ENCODE measurements around the gene ST8SIA1.

The ST8SIA1 gene

DNA sequence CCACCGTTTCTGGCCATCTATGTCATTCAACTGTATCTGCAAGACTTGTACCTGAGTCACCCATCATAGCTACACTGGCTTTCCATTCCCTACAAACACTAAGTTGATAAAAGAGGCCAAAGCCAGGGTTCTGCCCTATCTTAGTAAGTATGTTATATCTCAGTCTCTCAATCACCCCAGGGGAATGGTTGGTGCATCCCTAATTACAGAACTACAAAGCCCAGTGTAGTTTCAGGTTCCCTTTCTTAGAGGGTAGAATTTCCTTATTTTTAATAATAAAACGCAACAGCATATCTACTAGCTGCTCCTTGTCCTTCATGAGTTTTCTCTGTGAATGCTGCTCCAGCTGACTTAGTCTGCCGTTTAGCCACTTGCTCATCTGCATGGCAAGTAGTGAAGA is 57.6 kb downstream of the ST8SIA1 start:
- DNase-seq, result no peak

DNA sequence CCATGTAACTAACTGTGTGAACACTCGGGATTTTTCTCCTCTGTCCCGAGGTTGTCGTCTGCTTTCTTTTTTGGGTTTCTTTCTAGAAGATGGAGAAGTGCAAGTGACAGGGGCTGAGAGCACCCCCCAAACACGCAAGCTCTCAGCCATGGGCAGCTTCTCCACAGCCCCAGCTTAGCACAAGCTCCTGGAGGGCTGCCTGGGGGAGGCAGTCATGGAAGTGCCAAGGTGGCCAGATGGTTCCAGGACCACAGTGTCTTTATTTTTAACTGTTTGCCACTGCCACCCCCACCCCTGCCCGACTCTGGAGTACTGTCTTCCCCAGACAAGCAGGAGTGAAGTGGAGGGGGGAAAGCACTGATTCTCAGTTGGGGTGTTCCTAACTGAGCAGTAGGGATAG is 58.2 kb downstream of the ST8SIA1 start:
- no peak for DNase-seq

DNA sequence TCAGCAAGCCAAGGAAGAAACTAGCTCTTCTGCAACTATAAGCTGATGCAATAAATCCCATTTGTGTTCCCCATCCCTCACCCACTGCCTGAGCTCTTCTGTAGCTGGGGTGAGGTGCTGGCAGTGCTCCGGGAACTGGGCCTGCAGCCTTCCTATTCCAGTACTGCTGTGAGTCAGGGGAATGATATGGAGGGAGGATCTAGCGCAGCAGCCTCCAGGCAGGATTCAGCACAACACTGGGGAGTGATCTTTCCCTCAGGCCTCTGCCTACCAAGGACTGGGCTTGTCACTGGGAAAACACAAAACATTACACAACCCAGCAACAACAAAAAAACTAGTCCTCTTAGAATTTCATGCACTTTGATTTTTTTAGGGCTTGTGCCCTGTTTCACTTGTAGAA is 58.7 kb downstream of the ST8SIA1 start:
- DNase-seq, result no peak

DNA sequence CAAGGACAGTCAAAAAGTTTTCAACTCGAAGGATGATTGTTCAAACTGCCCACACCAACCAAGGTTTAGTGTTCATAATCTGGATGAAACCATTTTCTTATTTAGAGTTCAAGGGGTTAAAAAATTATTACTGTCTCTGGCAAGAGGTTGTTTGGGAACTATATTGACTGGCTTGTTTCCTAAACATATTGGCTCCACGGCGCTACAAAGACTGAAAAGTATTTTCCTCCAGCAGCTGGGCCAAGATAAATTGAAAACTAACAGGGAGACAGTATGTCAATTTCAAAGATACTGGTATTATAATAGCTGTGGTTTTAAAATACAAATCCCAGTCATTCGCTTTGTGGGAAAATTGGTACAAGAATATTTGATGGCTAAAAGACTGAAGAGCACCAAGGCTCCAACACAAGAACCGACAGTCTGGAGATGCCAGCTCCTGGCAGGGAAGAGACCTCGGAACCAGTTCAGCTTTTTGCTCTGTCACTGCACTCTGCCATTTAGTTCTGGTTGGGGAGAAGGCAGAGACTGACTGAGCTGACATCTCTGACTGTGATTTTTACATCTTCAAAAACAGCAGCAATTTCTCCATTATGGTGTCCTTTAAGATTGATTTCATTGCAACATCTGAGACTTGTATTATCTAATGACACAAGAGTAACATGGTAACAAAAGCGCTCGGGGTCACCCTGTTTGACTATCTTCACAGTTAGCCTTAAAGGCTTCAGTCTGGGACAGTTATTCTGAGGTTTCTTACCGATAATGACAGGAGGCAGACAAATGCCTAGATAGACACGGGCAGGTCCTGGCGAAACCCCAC is 62.0 kb downstream of the ST8SIA1 start:
- DNase-seq, result no peak

DNA sequence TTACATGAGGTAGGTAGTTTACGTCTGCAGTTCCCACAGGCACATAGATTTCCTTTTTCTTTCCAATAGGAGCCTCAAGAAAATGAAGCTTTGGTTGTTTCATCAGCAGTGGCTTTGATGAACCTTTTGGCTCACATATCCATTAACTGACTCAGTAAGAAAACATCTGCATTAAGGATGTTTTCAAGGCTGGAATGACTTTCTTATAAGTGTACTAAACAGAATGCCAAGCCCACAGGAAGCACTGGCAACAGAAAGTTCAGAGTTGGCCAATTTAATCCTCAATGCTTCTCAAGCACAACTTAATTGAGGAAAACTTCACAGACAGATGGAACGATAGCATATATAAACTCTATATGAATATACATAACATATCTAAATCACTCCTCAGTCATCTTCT is 63.5 kb downstream of the ST8SIA1 start:
- DNase-seq, result no peak

DNA sequence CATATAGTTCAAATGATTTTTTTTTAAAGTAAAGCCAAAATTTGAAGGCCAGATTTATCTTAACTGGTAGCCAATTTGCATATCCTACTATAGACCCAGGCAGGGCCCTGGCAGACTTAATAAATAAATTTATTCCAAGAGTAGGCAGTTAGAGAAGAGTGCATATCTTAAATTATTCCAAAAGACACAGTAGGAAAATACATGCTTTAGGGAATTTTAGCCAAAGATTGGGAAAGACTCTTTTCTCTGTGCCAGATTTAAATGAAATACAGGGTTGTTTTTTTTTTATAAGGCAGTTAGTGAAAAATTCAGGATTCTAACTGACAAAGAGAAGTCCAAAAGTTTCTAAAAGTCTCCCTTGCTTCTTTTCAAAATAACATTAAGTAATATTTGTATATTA is 65.5 kb downstream of the ST8SIA1 start:
- DNase-seq, result no peak

DNA sequence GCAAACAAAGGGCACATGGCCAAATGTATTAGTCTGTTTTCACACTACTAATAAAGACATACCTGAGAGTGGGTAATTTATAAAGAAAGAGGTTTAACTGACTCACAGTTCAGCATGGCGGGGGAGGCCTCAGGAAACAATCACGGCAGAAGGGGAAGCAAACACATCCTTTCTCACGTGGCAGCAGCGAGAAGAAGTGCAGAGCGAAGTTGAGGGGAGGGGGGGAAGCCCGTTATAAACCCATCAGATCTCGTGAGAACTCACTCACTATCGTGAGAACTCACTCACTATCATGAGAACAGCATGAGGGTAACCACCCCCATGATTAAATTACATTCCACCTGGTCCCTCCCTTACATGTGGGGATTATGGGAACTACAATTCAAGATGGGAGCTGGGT is 66.1 kb downstream of the ST8SIA1 start:
- DNase-seq, result peak; percentile 45 to 81

DNA sequence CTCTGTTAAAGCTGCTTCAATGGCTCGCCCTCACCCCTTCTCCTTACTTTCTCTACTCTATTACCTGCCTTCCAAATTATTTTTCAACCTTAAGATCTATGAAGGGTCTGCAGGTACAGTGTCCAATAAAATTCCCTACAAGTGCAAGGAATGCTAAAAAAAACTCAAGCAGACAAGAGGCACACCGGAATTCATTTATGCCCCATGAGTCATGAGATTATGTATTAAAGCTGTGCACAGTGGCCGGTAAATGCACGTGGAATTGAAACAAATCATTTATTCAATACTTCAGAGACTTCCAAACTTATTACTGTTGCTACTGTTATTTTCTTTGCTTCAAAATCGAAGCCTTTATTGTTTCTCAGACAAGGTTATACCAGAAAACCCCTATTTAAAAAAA is 68.4 kb downstream of the ST8SIA1 start:
- no peak for DNase-seq

DNA sequence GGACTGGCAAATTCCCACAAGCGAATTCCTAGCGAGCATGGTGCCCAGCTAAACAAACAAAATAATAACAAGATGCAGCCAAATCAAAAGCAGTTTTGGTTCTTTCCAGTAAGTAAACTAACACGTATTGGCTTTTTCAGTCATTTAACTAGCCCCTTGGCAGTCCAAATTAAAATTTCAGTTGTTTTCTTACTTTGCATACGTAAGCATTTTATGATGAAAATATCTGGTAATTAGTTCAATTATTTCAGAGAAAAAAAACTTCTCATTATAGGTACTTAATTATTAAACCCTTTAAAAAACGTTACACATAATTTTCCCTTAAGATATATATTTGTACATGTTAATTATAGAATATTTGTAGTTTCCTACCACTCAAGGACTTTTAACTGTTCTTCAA is 70.1 kb downstream of the ST8SIA1 start:
- no peak for DNase-seq

DNA sequence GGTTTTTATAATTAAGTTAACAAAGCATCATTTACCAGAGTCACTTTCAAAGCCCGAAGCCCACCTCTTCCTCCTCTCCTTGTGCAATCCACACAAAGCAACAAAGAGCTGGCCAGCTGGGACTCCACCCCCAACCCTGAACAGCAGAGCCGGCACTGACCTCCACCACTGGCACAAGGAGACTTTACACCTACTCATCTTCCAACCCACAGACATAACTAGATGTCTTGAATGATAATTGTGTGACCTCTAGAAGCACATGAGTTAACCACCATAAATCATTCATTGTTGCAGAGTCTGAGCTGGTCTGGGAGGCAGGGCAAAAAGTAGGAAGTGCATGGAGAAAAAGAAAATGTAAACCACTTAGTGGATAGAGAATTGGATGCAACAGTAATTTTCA is 72.2 kb downstream of the ST8SIA1 start:
- DNase-seq, result no peak

DNA sequence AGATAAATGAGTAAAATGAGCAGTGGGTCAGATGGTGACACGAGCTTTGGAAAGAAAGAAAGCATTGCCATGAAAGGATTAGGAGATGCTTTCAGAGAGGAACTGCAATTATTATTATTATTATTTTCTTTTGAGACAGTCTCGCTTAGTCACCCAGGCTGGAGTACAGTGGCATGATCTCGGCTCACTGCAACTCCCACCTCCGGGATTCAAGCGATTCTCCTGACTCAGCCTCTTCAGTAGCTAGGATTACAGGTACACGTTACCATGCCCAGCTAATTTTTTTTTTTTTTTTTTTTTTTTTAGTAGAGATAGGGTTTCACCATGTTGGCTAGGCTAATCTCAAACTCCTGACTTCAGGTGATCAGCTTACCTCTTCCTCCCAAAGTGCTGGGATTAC is 77.4 kb downstream of the ST8SIA1 start:
- DNase-seq, result no peak

DNA sequence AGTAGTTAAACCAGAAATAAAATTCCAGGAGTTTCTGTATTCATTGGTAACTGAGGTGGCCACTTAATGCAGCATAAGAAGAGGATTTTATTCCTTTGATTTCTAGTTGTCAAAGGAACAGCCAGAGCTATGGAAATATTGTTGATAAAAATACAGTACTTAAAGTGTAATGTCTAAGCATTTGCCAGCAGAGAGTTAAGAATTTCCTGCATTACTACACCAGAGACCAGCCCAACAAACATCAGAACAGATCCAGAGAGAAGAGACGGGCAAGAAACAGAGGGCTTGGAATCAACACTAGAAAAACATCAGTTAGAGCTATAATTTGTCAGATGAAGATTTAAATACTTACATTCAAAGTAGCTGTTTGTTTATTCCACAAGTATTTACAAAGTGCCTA is 77.9 kb downstream of the ST8SIA1 start:
- DNase-seq, result no peak

DNA sequence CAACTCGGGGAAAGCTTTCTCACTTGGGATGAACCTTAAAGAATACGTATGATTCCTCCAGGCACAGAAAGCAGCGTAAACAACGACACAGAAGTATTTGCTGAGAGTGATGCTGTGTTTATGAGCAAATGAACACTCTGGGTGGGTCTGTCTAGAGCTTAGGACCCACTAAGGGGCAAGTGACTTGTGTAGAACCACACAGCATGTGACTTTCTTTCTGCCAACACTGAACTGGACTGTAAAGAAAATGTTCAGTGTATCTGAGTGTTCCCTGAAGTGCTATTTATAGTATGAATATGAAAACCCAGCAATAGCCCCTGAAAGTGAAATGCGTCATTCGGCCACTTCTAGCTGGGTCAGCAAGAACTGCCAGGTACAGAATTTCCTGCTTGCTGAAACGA is 78.5 kb downstream of the ST8SIA1 start:
- no peak for DNase-seq

DNA sequence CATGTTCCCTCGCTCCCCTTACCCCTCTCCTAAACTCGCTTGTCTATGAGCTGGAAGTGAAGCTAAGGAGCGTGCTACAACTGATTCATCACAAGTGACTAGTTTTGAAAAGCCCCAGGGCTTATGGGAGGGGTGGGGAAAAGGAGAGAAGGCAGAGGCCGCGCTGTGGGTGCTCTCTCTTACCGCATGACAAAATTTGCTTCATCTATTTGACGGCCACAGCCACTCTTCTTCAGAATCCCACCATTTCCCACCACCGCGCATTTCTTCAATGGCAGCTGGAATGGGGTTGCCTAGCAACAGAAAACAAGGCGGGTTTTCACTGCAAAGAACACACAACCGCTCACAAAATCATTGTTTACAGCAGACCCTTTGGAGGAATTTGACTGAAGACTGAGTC is 79.4 kb downstream of the ST8SIA1 start:
- no peak for DNase-seq

DNA sequence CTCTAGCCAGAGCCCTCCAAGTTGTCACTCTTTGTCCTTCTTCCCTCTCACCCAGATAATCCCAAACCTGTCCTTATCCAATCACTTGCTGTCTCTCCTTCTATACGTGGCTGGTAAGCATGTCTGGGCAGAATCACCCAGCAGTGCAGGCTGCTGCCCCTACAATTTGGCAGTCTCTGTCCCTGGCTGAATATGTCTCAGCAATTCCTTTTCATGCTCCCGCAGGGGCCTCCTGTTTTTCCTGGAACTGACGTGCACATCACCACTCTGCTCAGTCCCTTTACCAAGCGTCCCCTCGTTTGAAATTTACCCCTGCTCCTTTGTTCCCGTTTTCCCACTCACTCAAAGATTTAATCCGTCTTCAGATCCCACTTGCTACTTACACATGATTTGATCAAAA is 80.0 kb downstream of the ST8SIA1 start:
- DNase-seq, result no peak

DNA sequence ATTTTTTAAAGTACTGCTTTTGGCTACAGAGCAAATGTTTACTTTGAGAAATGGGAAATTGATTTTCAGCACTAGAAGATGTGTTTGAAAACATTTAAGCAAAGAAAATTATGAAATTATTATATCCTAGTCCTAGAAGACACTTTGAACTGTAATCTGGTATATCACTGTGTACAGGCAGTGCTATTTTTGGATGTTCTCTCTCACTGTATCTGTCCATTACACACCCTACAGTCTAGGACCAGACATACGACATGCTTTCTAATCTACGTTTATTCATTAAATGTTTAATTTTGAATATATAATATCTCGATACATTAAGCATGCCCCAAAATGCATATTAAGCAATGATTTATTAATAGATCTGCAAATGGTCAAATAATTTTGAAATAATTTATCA is 82.5 kb downstream of the ST8SIA1 start:
- DNase-seq, result no peak

DNA sequence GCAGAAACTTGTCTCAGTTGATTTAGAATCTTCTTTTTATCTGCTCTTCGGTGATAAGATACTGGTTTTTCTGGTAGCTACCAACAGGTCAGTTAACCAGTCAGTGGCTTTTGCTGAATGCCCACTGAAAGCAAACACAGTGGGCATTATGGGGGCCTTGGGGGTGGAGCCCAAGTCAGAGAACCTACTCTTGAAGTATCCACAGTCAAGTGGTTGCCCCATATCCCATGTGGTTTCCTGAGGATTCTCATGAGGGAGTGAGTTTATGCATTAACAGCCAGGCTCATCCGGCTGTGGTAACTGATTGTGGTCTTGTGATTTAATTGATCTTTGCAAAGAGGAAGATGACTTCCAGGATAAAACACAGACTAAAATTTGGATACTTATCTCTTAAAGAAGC is 83.7 kb downstream of the ST8SIA1 start:
- DNase-seq, result no peak

DNA sequence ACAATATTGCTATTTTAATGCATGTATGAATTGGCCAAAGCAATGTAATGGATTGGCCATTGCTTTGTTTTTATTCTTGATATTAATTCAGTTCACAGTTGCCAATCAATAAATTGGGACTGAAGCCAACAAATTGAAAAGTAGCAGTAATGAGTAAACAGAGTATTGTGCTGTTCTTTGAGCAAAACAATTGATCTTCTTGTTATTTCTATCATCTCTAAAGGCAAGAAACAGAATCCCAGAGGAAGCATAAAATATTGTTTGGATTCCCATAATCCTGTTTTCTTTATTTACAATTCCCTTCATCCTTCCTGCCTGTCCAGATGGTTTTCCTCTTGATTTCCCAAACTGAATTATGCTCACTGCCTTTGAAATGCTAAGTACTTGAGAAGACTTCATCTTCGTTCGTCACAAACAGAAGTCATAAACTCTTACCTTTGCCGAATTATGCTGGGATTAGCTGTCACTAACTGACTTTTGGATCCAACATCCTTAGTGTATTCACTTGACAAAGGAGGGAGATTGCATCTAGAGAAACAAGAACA is 85.9 kb downstream of the ST8SIA1 start:
- no peak for DNase-seq

DNA sequence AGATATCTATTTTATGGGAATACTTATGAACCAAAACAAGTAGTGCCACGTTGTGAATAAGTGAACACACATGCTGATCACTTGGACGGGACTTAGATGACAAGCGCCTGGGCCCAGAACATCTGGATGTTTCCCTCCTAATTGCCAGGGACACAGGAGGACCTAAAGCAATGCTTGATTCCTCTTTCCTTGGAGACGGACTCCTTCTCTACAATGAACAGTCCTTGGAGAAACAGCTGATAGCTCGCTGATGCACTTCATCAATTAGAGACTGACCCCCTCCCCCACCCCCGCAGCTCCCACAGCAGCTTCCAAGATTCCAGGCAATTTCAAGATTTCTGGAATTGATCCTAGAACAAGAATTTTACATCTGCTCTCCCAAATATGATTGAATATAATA is 86.4 kb downstream of the ST8SIA1 start:
- no peak for DNase-seq

DNA sequence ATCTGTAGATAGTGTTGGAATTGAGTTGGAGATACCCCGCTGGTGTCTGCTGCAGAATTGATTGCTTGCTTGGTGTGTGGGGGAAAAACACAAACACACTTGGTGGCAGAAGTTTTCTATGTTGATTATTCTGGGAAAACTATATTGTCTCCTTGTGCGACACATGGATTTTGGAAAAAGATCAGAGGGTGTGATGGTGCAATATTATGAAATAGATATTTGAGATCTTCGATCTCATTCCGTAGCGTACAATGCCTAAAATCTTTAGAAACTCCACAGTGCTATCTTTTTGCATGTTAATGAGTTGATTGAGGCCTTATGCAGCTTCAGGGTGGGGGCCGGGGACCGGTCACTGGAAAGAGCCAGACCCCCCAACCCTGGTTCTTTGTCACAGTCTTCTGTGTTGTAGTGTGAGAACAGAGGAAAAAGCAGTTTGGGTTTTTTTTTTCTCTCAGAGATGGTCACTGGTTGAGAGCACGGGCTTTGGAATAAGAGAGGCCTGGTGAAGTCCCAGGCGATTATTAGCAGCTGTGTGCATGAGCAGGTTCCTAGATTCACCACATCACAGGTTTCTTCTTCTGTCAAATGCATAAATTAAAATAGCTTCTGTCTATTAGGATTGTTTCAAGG is 88.2 kb downstream of the ST8SIA1 start:
- no peak for DNase-seq

DNA sequence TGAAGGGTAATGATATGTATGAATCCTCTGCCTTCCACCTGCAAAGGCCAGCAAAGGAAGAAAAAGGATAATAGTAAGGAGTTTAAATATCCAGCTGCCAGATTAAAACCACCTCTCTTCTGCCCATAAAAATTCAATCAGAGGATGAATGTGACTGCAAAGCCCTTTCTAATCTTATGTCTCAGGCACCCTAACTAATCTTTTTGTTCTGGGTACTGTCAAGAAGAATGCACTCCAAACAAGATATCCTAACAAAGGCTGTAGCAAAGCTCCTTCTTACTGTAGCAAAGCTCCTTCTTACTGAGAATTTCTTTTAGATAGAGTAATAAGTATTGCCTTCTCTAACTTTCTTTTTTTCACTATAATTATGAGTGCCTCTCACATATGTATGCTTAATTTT is 91.8 kb downstream of the ST8SIA1 start:
- DNase-seq, result peak in 1 of 2 experiments; percentile 46

DNA sequence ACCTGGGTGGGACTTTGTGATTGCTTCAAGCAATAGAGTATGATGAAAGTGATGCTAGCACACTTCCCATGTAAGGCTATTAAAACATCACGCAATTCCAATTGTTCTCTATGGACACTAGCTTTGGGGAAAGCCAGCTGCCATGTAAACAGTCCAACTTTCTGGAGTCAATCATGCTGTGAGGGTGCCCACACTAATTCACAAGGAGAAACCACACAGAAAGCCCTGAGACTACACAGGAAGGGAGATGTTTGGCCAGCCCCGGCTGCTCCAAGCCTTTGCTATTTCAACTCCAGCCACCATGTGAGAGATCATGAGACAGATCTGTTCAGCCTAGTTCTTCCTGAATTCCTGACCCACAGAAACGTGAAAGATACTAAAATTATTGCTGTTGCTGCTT is 96.3 kb downstream of the ST8SIA1 start:
- no peak for DNase-seq

DNA sequence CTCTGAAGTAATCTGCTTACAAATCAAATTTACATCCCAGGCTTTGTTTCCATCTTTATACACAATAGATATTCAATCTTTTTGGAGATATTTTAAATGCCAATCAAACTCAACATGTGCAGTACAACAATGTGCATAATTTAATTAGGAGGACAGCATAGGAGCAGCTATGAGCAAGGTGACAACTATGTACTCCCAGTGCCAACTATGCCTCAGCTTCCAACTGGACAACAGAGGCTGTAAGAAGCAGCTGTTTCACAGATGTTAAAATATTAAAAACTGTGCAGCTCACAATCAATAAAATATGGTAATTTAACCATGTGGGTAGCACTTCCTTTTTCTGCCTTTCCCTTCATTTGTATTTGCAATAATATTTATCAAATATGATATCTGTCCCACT is 99.9 kb downstream of the ST8SIA1 start:
- no peak for DNase-seq

DNA sequence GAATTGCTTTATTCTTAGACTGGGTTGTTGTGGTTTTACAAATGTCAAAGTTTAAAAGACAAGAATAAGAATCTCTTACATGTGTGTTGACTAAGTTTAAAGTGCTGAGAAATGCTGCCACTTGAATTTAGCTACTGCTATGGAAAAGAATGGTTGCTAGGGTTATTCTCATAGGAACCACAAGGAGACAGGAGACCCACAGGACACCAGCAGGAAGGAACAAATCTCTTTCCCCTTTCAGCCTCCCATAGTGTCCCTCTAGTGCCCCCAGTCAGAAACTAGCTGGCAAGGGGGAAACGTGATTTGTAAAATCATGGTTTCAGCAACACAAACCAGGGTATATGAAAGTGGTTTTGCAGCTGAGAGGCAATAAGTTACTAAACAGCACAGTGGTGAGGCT is 102.7 kb downstream of the ST8SIA1 start:
- DNase-seq, result no peak

DNA sequence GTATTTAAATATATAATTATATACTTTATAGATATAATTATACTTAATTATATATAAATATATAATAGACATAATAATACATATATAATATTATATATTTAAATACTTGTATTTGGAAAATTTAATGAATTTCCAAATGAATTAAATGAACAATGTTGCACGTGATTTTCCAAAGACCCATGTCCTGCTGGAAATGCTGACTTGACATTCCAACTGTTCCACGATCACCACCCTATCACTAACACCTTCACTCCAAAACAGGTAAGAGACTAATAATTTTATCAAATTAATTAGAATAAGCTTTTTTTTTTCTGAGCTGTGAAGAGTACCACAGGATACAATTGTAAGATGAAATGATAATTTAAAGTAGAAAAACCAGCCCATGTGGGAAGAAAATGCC is 103.4 kb downstream of the ST8SIA1 start:
- no peak for DNase-seq

Measured in NCI-H524 (cell line).